Transverse colon (tissue), 3 donors: Measurements from ENCODE around the gene CA6.

Source experiments
- POLR2A ChIP-seq: fragments of 450-650 bp; IDR thresholded peaks from one replicate; pipeline ENCODE4 v1.6.1; 2016; ENCODE audit warnings: antibody characterized with exemption, mild to moderate bottlenecking, moderate library complexity
- TF ChIP-seq, protein P1 (sequence below), 5 experiments: fragments of 200-600 bp in 3 of 5; fragments of 450-650 bp in 2 of 5; sonication (generic) in 3 of 5; IDR thresholded peaks; 1 replicate in 2 of 5; 2 replicates in 3 of 5; pipeline ENCODE4 v1.5.1; 2016 to 2017; ENCODE audit warnings: antibody characterized with exemption in 5 of 5, inconsistent platforms in 3 of 5, mild to moderate bottlenecking in 2 of 5, moderate library complexity in 1 of 5

DNA sequence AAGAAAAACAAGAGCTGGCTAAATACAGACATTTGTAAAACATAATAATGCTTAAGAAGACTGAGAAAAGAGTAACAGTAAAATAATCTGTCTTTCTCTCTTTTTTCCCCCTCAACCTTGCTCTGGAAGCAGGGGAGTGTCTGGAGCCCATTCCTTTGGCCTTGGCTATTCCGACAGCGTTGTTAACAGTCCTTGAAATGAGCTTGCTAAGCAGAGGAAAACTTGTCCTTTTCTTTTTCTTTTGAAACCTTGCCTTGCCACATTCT lies 6.7 kb upstream of the CA6 start:
- TF ChIP-seq, protein P1, sequence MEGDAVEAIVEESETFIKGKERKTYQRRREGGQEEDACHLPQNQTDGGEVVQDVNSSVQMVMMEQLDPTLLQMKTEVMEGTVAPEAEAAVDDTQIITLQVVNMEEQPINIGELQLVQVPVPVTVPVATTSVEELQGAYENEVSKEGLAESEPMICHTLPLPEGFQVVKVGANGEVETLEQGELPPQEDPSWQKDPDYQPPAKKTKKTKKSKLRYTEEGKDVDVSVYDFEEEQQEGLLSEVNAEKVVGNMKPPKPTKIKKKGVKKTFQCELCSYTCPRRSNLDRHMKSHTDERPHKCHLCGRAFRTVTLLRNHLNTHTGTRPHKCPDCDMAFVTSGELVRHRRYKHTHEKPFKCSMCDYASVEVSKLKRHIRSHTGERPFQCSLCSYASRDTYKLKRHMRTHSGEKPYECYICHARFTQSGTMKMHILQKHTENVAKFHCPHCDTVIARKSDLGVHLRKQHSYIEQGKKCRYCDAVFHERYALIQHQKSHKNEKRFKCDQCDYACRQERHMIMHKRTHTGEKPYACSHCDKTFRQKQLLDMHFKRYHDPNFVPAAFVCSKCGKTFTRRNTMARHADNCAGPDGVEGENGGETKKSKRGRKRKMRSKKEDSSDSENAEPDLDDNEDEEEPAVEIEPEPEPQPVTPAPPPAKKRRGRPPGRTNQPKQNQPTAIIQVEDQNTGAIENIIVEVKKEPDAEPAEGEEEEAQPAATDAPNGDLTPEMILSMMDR (IDR thresholded peaks at IDR 0.05) = no peak
- no peak for TF ChIP-seq POLR2A
